HepG2 (cell line): ENCODE data around the gene TNIP1. TPM values are rescaled to one million over a fixed set of nuclear protein-coding genes. Genes with fewer than 3 reads are reported as not detected.

Source experiments
- ETV5 ChIP-seq: IDR thresholded peaks from 2 replicates; pipeline ENCODE4 v1.6.1; 2018; ENCODE audit warnings: missing biosample characterization, missing genetic modification reagents, inconsistent platforms, borderline replicate concordance
- FOXM1 ChIP-seq: sonication (generic); formaldehyde crosslinking; IDR thresholded peaks from 2 replicates; pipeline ENCODE4 v1.5.0; 2020; ENCODE audit warnings: missing genetic modification reagents
- MLLT10 ChIP-seq: sonication (generic); formaldehyde crosslinking; IDR thresholded peaks from 2 replicates; pipeline ENCODE4 v1.4.0; 2020; ENCODE audit warnings: missing genetic modification reagents
- NPAS2 ChIP-seq: sonication (generic); formaldehyde crosslinking; IDR thresholded peaks from 2 replicates; pipeline ENCODE4 v1.8.0; 2022; ENCODE audit warnings: mild to moderate bottlenecking, missing genetic modification reagents, borderline replicate concordance
- PHF20 ChIP-seq: sonication (generic); formaldehyde crosslinking; IDR thresholded peaks from 2 replicates; pipeline ENCODE4 v1.5.0; 2020; ENCODE audit warnings: mild to moderate bottlenecking, missing genetic modification reagents
- PHF5A ChIP-seq: IDR thresholded peaks from one replicate; pipeline ENCODE4 v1.6.1; 2018; ENCODE audit warnings: low read depth, missing genetic modification reagents; ENCODE audit not compliant: unreplicated experiment
- POLR2G ChIP-seq: fragments of 200-400 bp; formaldehyde crosslinking; IDR thresholded peaks from 2 replicates; pipeline ENCODE4 v1.6.1; 2018; ENCODE audit warnings: mild to moderate bottlenecking, low read depth, low read length, moderate library complexity
- SIX4 ChIP-seq: sonication (generic); formaldehyde crosslinking; IDR thresholded peaks from 2 replicates; pipeline ENCODE4 v1.4.0; 2020; ENCODE audit warnings: missing genetic modification reagents
- SMARCC2 ChIP-seq: fragments of 450-650 bp; IDR thresholded peaks from 2 replicates; pipeline ENCODE4 v1.6.1; 2017; ENCODE audit warnings: antibody characterized with exemption, mild to moderate bottlenecking
- SOX5 ChIP-seq: IDR thresholded peaks from 2 replicates; pipeline ENCODE4 v1.6.1; 2016; ENCODE audit warnings: borderline replicate concordance
- ZFP1 ChIP-seq: IDR thresholded peaks from 2 replicates; pipeline ENCODE4 v1.6.1; 2016
- ZNF138 ChIP-seq: sonication (generic); formaldehyde crosslinking; IDR thresholded peaks from 2 replicates; pipeline ENCODE4 v1.5.0; 2020; ENCODE audit warnings: mild to moderate bottlenecking, low read depth, missing genetic modification reagents
- ZNF331 ChIP-seq: sonication (generic); formaldehyde crosslinking; IDR thresholded peaks from 2 replicates; pipeline ENCODE4 v1.4.0; 2020; ENCODE audit warnings: missing genetic modification reagents
- ZNF335 ChIP-seq: sonication (generic); formaldehyde crosslinking; IDR thresholded peaks from 2 replicates; pipeline ENCODE4 v1.4.0; 2020; ENCODE audit warnings: missing genetic modification reagents
- ZNF382 ChIP-seq: sonication (generic); formaldehyde crosslinking; IDR thresholded peaks from 2 replicates; pipeline ENCODE4 v1.5.0; 2020; ENCODE audit warnings: missing genetic modification reagents, mild to moderate bottlenecking, borderline replicate concordance
- ZNF547 ChIP-seq: sonication (generic); formaldehyde crosslinking; IDR thresholded peaks from 2 replicates; pipeline ENCODE4 v1.5.1; 2020; ENCODE audit warnings: mild to moderate bottlenecking, missing genetic modification reagents
- ZNF556 ChIP-seq: sonication (generic); formaldehyde crosslinking; IDR thresholded peaks from 2 replicates; pipeline ENCODE4 v1.4.0; 2020; ENCODE audit warnings: mild to moderate bottlenecking, missing genetic modification reagents, borderline replicate concordance
- ZNF660 ChIP-seq: sonication (generic); formaldehyde crosslinking; IDR thresholded peaks from 2 replicates; pipeline ENCODE4 v1.5.1; 2020; ENCODE audit warnings: mild to moderate bottlenecking, low read depth, missing genetic modification reagents, borderline replicate concordance
- ZSCAN12 ChIP-seq: sonication (generic); formaldehyde crosslinking; IDR thresholded peaks from 2 replicates; pipeline ENCODE4 v1.9.0; 2021; ENCODE audit warnings: mild to moderate bottlenecking, missing genetic modification reagents
- polyA plus RNA-seq, 8 experiments: library from polyadenylated mRNA; depleted of rRNA in 3 of 8; stranded (reverse) in 7 of 8; unstranded in 1 of 8; fragments of >200 nt; fragmentation: Illumina TruSeq in 4 of 8; extraction: Trizol in 4 of 8; gene quantifications; 2 replicates each; pipeline versions ENCODE4 v1.2.1 to v1.2.3, GENCODE V29; 2011 to 2016; ENCODE audit warnings: low read depth in 4 of 8, missing spikeins in 1 of 8, mixed read lengths in 1 of 8; ENCODE audit not compliant: insufficient read depth in 1 of 8
- total RNA-seq, 5 experiments: library from RNA; depleted of rRNA; stranded (reverse); fragments of >200 nt; fragmentation: Illumina TruSeq; extraction: Trizol; gene quantifications; 2 replicates each; pipeline ENCODE4 v1.2.3, GENCODE V29; 2016; ENCODE audit warnings: low read depth in 1 of 5
- TF ChIP-seq, protein P1 (sequence below): sonication (generic); formaldehyde crosslinking; IDR thresholded peaks from 2 replicates; pipeline ENCODE4 v1.8.0; 2022; ENCODE audit warnings: mild to moderate bottlenecking, missing genetic modification reagents; ENCODE audit not compliant: insufficient replicate concordance
- TF ChIP-seq, protein P2 (sequence below): sonication (generic); formaldehyde crosslinking; IDR thresholded peaks from 2 replicates; pipeline ENCODE4 v1.5.1; 2020; ENCODE audit warnings: missing genetic modification reagents, mild to moderate bottlenecking, borderline replicate concordance
- TF ChIP-seq, protein P3 (sequence below): IDR thresholded peaks from 2 replicates; pipeline ENCODE4 v1.6.1; 2016; ENCODE audit warnings: low read depth
- TF ChIP-seq, protein P4 (sequence below): sonication (generic); formaldehyde crosslinking; IDR thresholded peaks from 2 replicates; pipeline ENCODE4 v1.4.0; 2020; ENCODE audit warnings: missing genetic modification reagents

TNIP1 gene
- total and polyA plus RNA-seq, 2 of the 13 experiments (the other 11 are each of a cell fraction or from before 2014, with no cell fraction given) = 26.2 to 45.9 TPM

DNA sequence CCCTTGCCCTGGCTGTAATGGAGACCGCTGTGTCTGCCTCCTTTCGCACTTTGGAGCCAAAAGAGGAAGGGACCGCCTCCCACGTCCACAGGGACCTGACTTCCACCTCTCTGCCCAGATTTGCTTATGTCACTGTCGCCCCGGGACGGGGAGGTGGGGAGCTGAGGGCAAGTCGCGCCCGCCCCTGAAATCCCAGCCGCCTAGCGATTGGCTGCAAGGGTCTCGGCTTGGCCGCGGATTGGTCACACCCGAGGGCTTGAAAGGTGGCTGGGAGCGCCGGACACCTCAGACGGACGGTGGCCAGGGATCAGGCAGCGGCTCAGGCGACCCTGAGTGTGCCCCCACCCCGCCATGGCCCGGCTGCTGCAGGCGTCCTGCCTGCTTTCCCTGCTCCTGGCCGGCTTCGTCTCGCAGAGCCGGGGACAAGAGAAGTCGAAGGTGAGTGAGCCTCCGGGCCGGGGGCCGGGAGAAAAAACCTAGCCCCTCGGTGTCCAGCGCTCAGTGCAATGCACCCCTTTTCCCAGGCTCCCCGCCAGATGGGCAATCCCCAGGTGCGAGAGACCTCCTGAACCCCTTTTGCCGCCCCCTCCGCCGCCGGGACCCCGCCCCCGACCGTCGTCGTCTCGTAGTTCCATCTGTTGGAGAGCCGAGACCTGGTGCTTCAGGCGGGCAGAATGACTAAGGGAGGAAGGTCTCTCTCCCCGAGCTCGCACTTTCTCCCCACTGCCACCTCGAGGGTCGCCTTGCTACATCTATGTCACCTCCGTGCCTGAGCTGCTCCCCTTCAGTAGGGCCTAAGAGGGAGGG, 60.3 kb downstream of the TNIP1 start, which contains the start of gene GPX3 (continued):
- TF ChIP-seq, protein P1, sequence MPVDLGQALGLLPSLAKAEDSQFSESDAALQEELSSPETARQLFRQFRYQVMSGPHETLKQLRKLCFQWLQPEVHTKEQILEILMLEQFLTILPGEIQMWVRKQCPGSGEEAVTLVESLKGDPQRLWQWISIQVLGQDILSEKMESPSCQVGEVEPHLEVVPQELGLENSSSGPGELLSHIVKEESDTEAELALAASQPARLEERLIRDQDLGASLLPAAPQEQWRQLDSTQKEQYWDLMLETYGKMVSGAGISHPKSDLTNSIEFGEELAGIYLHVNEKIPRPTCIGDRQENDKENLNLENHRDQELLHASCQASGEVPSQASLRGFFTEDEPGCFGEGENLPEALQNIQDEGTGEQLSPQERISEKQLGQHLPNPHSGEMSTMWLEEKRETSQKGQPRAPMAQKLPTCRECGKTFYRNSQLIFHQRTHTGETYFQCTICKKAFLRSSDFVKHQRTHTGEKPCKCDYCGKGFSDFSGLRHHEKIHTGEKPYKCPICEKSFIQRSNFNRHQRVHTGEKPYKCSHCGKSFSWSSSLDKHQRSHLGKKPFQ = no peak
- TF ChIP-seq ZNF660 = no peak
- TF ChIP-seq ZNF138 (CRISPR knock-in tag) = 0 out of 2 replicates have a peak, but pooled peaks have one; percentile 68
- TF ChIP-seq NPAS2 (CRISPR knock-in tag) = no peak
- TF ChIP-seq ZNF335 (CRISPR knock-in tag) = peak; percentile 97
- 0 out of 2 replicates have a peak, but pooled peaks have one; percentile 30 for TF ChIP-seq SIX4
- no peak for TF ChIP-seq ZNF382
- peak; percentile 28; the same call in 1 of the 2 replicates for TF ChIP-seq SOX5 (CRISPR knock-in tag)
- peak; percentile 92 for TF ChIP-seq POLR2G
- no peak for TF ChIP-seq PHF5A (CRISPR knock-in tag)
- TF ChIP-seq FOXM1 (CRISPR knock-in tag) = no peak
- no peak; the same call in 1 of the 2 replicates for TF ChIP-seq PHF20
- no peak for TF ChIP-seq ZSCAN12 (CRISPR knock-in tag)
- TF ChIP-seq, protein P2, sequence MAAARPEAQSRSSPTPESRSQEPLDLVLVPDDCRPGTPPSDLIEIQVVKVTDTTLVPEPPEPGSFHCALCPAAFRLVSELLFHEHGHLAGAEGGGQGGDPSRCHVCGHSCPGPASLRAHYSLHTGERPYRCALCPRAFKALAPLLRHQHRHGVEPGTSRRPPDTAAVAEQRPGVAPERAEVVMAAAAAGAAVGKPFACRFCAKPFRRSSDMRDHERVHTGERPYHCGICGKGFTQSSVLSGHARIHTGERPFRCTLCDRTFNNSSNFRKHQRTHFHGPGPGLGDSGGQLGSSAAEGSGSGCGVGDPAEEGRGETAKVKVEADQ (CRISPR knock-in tag) = no peak; the same call in 1 of the 2 replicates
- no peak for TF ChIP-seq ZNF547 (CRISPR knock-in tag)
- TF ChIP-seq ZNF331 (CRISPR knock-in tag) = no peak
- no peak for TF ChIP-seq MLLT10 (CRISPR knock-in tag)
- TF ChIP-seq ZFP1 (CRISPR knock-in tag) = no peak
- TF ChIP-seq, protein P3, sequence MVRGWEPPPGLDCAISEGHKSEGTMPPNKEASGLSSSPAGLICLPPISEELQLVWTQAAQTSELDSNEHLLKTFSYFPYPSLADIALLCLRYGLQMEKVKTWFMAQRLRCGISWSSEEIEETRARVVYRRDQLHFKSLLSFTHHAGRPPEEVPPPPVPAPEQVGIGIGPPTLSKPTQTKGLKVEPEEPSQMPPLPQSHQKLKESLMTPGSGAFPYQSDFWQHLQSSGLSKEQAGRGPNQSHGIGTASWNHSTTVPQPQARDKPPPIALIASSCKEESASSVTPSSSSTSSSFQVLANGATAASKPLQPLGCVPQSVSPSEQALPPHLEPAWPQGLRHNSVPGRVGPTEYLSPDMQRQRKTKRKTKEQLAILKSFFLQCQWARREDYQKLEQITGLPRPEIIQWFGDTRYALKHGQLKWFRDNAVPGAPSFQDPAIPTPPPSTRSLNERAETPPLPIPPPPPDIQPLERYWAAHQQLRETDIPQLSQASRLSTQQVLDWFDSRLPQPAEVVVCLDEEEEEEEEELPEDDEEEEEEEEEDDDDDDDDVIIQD = 0 out of 2 replicates have a peak, but pooled peaks have one; percentile 32
- peak; percentile 62; the same call in 1 of the 2 replicates for TF ChIP-seq ZNF556 (CRISPR knock-in tag)
- TF ChIP-seq, protein P4, sequence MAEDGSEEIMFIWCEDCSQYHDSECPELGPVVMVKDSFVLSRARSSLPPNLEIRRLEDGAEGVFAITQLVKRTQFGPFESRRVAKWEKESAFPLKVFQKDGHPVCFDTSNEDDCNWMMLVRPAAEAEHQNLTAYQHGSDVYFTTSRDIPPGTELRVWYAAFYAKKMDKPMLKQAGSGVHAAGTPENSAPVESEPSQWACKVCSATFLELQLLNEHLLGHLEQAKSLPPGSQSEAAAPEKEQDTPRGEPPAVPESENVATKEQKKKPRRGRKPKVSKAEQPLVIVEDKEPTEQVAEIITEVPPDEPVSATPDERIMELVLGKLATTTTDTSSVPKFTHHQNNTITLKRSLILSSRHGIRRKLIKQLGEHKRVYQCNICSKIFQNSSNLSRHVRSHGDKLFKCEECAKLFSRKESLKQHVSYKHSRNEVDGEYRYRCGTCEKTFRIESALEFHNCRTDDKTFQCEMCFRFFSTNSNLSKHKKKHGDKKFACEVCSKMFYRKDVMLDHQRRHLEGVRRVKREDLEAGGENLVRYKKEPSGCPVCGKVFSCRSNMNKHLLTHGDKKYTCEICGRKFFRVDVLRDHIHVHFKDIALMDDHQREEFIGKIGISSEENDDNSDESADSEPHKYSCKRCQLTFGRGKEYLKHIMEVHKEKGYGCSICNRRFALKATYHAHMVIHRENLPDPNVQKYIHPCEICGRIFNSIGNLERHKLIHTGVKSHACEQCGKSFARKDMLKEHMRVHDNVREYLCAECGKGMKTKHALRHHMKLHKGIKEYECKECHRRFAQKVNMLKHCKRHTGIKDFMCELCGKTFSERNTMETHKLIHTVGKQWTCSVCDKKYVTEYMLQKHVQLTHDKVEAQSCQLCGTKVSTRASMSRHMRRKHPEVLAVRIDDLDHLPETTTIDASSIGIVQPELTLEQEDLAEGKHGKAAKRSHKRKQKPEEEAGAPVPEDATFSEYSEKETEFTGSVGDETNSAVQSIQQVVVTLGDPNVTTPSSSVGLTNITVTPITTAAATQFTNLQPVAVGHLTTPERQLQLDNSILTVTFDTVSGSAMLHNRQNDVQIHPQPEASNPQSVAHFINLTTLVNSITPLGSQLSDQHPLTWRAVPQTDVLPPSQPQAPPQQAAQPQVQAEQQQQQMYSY (CRISPR knock-in tag) = no peak
- TF ChIP-seq ETV5 = peak; percentile 43; the same call in 1 of the 2 replicates
- no peak for TF ChIP-seq SMARCC2
